Uterus (tissue), 4 donors: Measurements from ENCODE around the gene TOX3. TPM values are rescaled to one million over a fixed set of nuclear protein-coding genes. Genes with fewer than 3 reads are reported as not detected.

Source experiments
- DNase-seq, 2 donors: peaks; one replicate each; pipeline ENCODE4 v3.0.0-alpha.2; 2019 to 2020
- H3K27ac ChIP-seq, 2 donors: fragments of 200-600 bp; sonication (generic); 1 replicate in 1 of 2; 2 replicates in 1 of 2; pipeline ENCODE4 v1.5.1; 2016 to 2018
- H3K27me3 ChIP-seq, 2 donors: fragments of 200-600 bp; sonication (generic); one replicate each; pipeline ENCODE4 v1.5.1; 2018 to 2019; ENCODE audit warnings: control low read depth in 1 of 2
- H3K36me3 ChIP-seq, 2 donors: fragments of 200-600 bp; sonication (generic); one replicate each; pipeline ENCODE4 v1.5.1; 2019; ENCODE audit warnings: control low read depth in 1 of 2
- H3K4me1 ChIP-seq, 2 donors: fragments of 200-600 bp; sonication (generic); one replicate each; pipeline ENCODE4 v1.5.1; 2018 to 2019; ENCODE audit warnings: control low read depth in 1 of 2
- H3K4me3 ChIP-seq, 2 donors: fragments of 200-600 bp; sonication (generic); 1 replicate in 1 of 2; 2 replicates in 1 of 2; pipeline ENCODE4 v1.5.1; 2018 to 2019; ENCODE audit warnings: mild to moderate bottlenecking in 1 of 2
- H3K9me3 ChIP-seq, 2 donors: fragments of 200-600 bp; sonication (generic); one replicate each; pipeline ENCODE4 v1.5.1; 2019; ENCODE audit warnings: control low read depth in 1 of 2
- CTCF ChIP-seq, 4 experiments: fragments of 200-600 bp in 2 of 4; fragments of 450-650 bp in 2 of 4; sonication (generic) in 2 of 4; IDR thresholded peaks; one replicate each; pipeline ENCODE4 v1.5.1; 2016 to 2019; ENCODE audit warnings: antibody characterized with exemption in 4 of 4, mild to moderate bottlenecking in 2 of 4, moderate library complexity in 1 of 4
- POLR2A ChIP-seq, 2 donors: fragments of 450-650 bp; IDR thresholded peaks; one replicate each; pipeline ENCODE4 v1.6.1; 2016; ENCODE audit warnings: antibody characterized with exemption in 2 of 2, mild to moderate bottlenecking in 1 of 2, moderate library complexity in 1 of 2
- intact Hi-C: fragments of 100-400 bp; cut with DNase I; formaldehyde crosslinking; loops from one replicate; pipeline ENCODE4 v1.15.1; 2023; ENCODE audit warnings: low total_unique reads
- total RNA-seq, 4 donors: library from RNA; depleted of rRNA in 3 of 4; stranded (reverse); fragments of >200 nt in 3 of 4; gene quantifications; one replicate each; pipeline versions ENCODE4 v1.1.0 to v1.2.4, GENCODE V29; 2014 to 2023
- donor health status: DM: yes; HTN: yes; CAD: no.

The TOX3 gene
- total RNA-seq, 4 donors from 2014 or later = 0.55 to 1.2 TPM; not detected in 2

GRCh38 chr16:52434224-52434623, 112.7 kb downstream of the TOX3 start:
- Histone ChIP-seq H3K4me3 (no peak overlapping the region), H3K36me3 (no peaks in the 10 kb centered on the region), H3K27me3 (no peaks in the 10 kb centered on the region), H3K4me1 (no peaks in the 10 kb centered on the region), H3K27ac (no peak overlapping the region), H3K9me3 (no peaks in the 10 kb centered on the region)
- intact Hi-C loops = no loop called here
- TF ChIP-seq POLR2A (IDR thresholded peaks at IDR 0.05) = no peak
- TF ChIP-seq CTCF (IDR thresholded peaks at IDR 0.05) = no peak
- DNase-seq = no peak

- no peaks in the 10 kb centered on the region for H3K36me3 ChIP-seq
- no peak overlapping the region for H3K27ac ChIP-seq
- no peak overlapping the region for H3K4me3 ChIP-seq
- intact Hi-C loops = no loop called here
- H3K27me3 ChIP-seq = no peaks in the 10 kb centered on the region
- no peak for DNase-seq
- no peaks in the 10 kb centered on the region for H3K4me1 ChIP-seq
- TF ChIP-seq POLR2A (IDR thresholded peaks at IDR 0.05) (no peak), CTCF (IDR thresholded peaks at IDR 0.05) (no peak)
- H3K9me3 ChIP-seq = no peaks in the 10 kb centered on the region
Observed at GRCh38 chr16:52433643-52434042, 113.3 kb downstream of the TOX3 start.

GRCh38 chr16:52424591-52424990, 122.4 kb downstream of the TOX3 start:
- H3K4me1 ChIP-seq = no peaks in the 10 kb centered on the region
- H3K9me3 ChIP-seq = no peaks in the 10 kb centered on the region
- H3K27me3 ChIP-seq = no peaks in the 10 kb centered on the region
- DNase-seq = no peak
- TF ChIP-seq CTCF (IDR thresholded peaks at IDR 0.05) = no peak
- TF ChIP-seq POLR2A (IDR thresholded peaks at IDR 0.05) = no peak
- intact Hi-C loops = no loop called here
- H3K36me3 ChIP-seq = no peaks in the 10 kb centered on the region
- no peak overlapping the region for H3K27ac ChIP-seq
- H3K4me3 ChIP-seq = no peak overlapping the region

GRCh38 chr16:52422307-52422706, 124.6 kb downstream of the TOX3 start:
- DNase-seq = no peak
- TF ChIP-seq POLR2A (IDR thresholded peaks at IDR 0.05) (no peak), CTCF (IDR thresholded peaks at IDR 0.05) (no peak)
- Histone ChIP-seq H3K4me3 (no peak overlapping the region), H3K4me1 (no peaks in the 10 kb centered on the region), H3K27me3 (no peaks in the 10 kb centered on the region), H3K27ac (no peak overlapping the region), H3K9me3 (no peaks in the 10 kb centered on the region), H3K36me3 (no peaks in the 10 kb centered on the region)
- intact Hi-C loops = no loop called here

GRCh38 chr16:52418201-52418600, 128.7 kb downstream of the TOX3 start:
- H3K4me3 ChIP-seq = no peak overlapping the region
- intact Hi-C loops = no loop called here
- no peaks in the 10 kb centered on the region for H3K27me3 ChIP-seq
- no peak for DNase-seq
- H3K36me3 ChIP-seq = no peaks in the 10 kb centered on the region
- no peak overlapping the region for H3K27ac ChIP-seq
- H3K4me1 ChIP-seq = no peaks in the 10 kb centered on the region
- H3K9me3 ChIP-seq = no peaks in the 10 kb centered on the region
- no peak for TF ChIP-seq CTCF (IDR thresholded peaks at IDR 0.05)
- no peak for TF ChIP-seq POLR2A (IDR thresholded peaks at IDR 0.05)
